Nephron progenitor cell (in vitro differentiated cells): ENCODE measurements around the gene DAPK1.

Source experiments
- DNase-seq: peaks from one replicate; pipeline ENCODE4 v3.0.0; 2021
- H3K27ac Mint-ChIP-seq: 2 replicates; pipeline ENCODE4 v1.8.0; 2021; ENCODE audit warnings: mild to moderate bottlenecking, moderate library complexity, mixed read lengths
- H3K27me3 Mint-ChIP-seq: 2 replicates; pipeline ENCODE4 v1.8.0; 2021; ENCODE audit warnings: mild to moderate bottlenecking, low read depth, mixed read lengths; ENCODE audit not compliant: poor library complexity
- H3K36me3 Mint-ChIP-seq: 2 replicates; pipeline ENCODE4 v1.8.0; 2021; ENCODE audit warnings: low read depth, mixed read lengths
- H3K4me1 Mint-ChIP-seq: 2 replicates; pipeline ENCODE4 v1.8.0; 2021; ENCODE audit warnings: mixed read lengths
- H3K4me3 Mint-ChIP-seq: 2 replicates; pipeline ENCODE4 v1.8.0; 2021; ENCODE audit warnings: mild to moderate bottlenecking, moderate library complexity, mixed read lengths
- H3K9me3 Mint-ChIP-seq: 2 replicates; pipeline ENCODE4 v1.8.0; 2021; ENCODE audit warnings: mild to moderate bottlenecking, moderate library complexity, mixed read lengths
- TF ChIP-seq, protein P1 (sequence below): fragments of 200-600 bp; sonication (generic); IDR thresholded peaks from 2 replicates; pipeline ENCODE4 v1.5.0; 2021; ENCODE audit warnings: antibody characterized with exemption

Gene DAPK1

DNA sequence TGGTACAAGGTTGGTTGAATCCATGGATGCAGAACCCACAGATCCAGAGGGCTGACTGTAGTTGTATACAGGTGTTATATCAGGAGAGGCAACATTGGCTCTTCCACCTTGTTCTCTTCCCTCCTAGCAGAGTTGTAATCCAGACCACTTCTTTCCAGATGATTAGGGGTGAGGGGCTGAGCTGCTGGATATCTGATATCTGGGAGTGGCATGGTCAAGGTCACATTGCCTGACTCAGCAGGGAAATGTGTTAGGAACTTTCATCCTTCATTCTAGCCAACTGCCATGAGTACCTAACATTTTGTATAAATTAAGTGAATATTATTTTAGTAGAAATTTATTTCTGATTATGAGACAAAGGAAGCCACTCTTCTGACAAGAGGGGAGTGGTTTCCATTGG, 7.3 kb downstream of the DAPK1 start:
- no peak for DNase-seq
- H3K27ac Mint-ChIP-seq: no peak overlapping the region
- peaks cover 11% of the 10 kb centered on the region for H3K9me3 Mint-ChIP-seq
- peaks cover 3% of the 10 kb centered on the region for H3K27me3 Mint-ChIP-seq
- TF ChIP-seq, protein P1, sequence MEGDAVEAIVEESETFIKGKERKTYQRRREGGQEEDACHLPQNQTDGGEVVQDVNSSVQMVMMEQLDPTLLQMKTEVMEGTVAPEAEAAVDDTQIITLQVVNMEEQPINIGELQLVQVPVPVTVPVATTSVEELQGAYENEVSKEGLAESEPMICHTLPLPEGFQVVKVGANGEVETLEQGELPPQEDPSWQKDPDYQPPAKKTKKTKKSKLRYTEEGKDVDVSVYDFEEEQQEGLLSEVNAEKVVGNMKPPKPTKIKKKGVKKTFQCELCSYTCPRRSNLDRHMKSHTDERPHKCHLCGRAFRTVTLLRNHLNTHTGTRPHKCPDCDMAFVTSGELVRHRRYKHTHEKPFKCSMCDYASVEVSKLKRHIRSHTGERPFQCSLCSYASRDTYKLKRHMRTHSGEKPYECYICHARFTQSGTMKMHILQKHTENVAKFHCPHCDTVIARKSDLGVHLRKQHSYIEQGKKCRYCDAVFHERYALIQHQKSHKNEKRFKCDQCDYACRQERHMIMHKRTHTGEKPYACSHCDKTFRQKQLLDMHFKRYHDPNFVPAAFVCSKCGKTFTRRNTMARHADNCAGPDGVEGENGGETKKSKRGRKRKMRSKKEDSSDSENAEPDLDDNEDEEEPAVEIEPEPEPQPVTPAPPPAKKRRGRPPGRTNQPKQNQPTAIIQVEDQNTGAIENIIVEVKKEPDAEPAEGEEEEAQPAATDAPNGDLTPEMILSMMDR: no peak
- H3K4me1 Mint-ChIP-seq: peaks cover 16% of the 10 kb centered on the region
- H3K4me3 Mint-ChIP-seq: no peak overlapping the region
- H3K36me3 Mint-ChIP-seq: peaks cover 66% of the 10 kb centered on the region

DNA sequence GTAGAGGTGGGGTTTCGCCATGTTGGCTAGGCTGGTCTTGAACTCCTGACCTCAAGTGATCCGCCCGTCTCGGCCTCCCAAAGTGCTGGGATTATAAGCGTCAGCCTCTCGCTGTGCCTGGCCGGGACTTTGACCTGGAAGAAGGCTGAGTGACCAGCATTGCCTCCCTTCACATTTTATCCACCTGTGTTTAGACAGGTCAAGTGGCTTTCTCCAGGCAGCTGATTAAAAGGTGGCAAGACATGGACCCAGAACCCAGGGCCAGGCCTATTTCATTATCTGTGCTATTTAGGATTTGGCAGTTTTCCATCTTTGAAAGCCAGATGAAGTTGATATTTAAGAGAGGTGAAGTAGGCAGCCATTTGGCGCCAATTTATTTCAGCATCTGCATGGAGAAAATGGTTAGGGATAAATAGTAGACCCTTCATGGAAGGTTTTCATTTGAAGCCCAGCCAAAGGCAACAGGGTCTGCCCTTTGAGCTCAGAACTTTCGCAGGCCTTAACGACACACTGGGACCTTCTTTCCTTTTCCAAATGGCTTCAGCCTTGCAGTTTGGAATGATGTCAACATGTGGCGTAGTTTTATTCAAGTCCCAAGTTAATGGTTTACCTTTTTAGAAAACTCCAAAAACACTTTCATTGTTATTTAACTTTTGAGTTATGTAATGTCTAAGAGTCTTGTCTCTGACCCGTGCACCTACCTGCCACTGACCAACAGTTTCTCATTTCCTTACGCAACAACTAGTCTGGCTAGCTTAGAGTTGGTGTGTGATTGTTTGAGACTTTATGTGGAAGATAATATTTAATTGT, 8.4 kb downstream of the DAPK1 start:
- Mint-ChIP-seq H3K4me3 (no peak overlapping the region), H3K27me3 (peaks cover 3% of the 10 kb centered on the region), H3K4me1 (peaks cover 4% of the 10 kb centered on the region), H3K9me3 (peaks cover 11% of the 10 kb centered on the region), H3K36me3 (peaks cover 67% of the 10 kb centered on the region), H3K27ac (no peak overlapping the region)
- TF ChIP-seq, protein P1: no peak
- no peak for DNase-seq

DNA sequence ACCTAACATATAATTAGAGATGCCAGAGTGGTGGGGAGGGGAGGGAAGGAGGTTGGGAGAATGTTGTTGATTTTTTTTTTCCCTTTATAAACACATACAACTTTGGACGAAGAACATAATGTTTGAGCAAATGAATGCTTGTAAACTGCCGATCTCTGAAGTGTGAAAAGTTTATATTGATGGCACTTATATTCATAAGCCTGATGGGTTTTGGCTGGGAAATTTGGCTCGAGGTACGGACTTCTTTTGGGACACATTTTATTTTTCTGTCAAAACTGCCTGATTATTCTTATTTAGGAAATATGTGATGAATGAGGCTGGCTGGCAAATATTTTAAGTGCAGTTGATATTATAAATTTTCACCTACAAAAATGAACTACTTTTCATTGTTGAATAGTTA, 9.9 kb downstream of the DAPK1 start:
- Mint-ChIP-seq H3K27ac (no peak overlapping the region), H3K4me3 (no peak overlapping the region), H3K36me3 (peaks cover 73% of the 10 kb centered on the region), H3K27me3 (peaks cover 3% of the 10 kb centered on the region), H3K4me1 (peaks cover 8% of the 10 kb centered on the region), H3K9me3 (peaks cover 11% of the 10 kb centered on the region)
- DNase-seq: no peak
- TF ChIP-seq, protein P1: no peak

DNA sequence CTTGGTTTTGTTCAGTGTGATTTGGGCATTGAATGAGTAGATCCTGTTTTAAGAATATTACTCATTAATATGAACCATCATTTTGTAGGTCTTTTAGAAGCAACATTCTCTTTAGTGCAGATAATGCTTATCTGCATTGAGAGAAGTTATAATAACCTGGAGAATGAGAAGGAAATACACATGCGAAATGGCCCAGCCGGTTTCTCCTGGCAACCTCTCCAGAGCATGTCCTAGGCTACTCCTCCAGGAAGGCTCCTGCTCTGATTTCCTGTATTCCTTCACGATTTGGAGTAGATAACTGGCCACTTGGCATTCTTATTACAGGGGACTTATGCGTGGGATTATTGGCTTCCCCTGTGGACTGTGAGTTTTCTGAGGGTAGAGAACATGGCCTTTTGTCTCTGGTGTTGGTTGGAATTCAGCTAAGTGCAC, 12.6 kb downstream of the DAPK1 start:
- Mint-ChIP-seq H3K27me3 (peaks cover 3% of the 10 kb centered on the region), H3K36me3 (peaks cover 65% of the 10 kb centered on the region), H3K27ac (no peak overlapping the region), H3K9me3 (peaks cover 11% of the 10 kb centered on the region), H3K4me1 (peaks cover 12% of the 10 kb centered on the region), H3K4me3 (no peak overlapping the region)
- no peak for DNase-seq
- TF ChIP-seq, protein P1: no peak

DNA sequence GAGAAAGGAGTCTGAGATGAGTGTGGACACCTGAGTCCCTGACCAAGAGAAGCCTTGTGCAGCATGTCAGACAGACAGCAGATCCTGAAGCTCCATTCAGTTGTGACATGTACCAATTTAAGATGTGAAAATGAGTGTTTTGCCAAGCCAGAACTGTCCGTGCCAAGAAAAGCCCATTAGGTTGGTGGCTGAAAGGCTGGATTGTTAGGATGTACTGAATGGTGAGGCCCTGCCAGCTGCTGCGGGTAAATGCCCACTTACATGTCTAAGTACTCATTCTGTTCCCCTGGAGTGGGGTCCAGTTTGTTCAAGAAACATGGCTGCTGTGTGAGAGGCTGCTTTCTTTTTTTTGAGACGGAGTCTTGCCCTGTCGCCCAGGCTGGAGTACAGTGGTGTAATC, 14.6 kb downstream of the DAPK1 start:
- TF ChIP-seq, protein P1: no peak
- H3K9me3 Mint-ChIP-seq: no peaks in the 10 kb centered on the region
- DNase-seq: no peak
- H3K4me1 Mint-ChIP-seq: peaks cover 26% of the 10 kb centered on the region
- H3K36me3 Mint-ChIP-seq: peaks cover 59% of the 10 kb centered on the region
- no peak overlapping the region for H3K27ac Mint-ChIP-seq
- H3K4me3 Mint-ChIP-seq: no peak overlapping the region
- H3K27me3 Mint-ChIP-seq: peaks cover 3% of the 10 kb centered on the region

DNA sequence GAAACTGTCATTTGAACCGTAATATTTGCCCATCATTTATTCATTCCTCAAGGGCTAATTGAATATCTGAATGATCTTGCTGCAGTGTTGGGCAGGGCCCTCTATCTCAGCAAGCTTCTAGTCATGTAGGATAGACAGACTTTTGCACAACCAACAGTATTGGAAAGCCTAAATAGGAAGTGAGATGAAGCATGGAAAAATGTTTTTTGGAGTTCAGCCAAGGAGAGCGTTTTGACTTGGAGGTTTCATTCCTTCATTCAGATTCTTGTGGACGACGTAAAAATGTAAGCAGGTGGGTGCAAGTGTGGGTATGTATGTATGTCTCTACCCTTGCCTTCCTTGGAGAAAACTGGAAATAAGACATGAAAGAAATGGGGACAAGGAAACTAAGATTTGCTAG, 15.5 kb downstream of the DAPK1 start:
- TF ChIP-seq, protein P1: no peak
- no peaks in the 10 kb centered on the region for H3K9me3 Mint-ChIP-seq
- DNase-seq: no peak
- peaks cover 26% of the 10 kb centered on the region for H3K4me1 Mint-ChIP-seq
- H3K36me3 Mint-ChIP-seq: peaks cover 51% of the 10 kb centered on the region
- no peak overlapping the region for H3K27ac Mint-ChIP-seq
- H3K4me3 Mint-ChIP-seq: no peak overlapping the region
- H3K27me3 Mint-ChIP-seq: peaks cover 3% of the 10 kb centered on the region
